ENCODE results near the gene CAMK2N2. TPM values are rescaled to one million over a fixed set of nuclear protein-coding genes. Genes with fewer than 3 reads are reported as not detected.

The CAMK2N2 gene
- total RNA-seq, 4 donors from 2014 or later, result not detected

- WGBS, 2 donors, result 100% methylated on average over 1 of the region's 7 CpGs; no CpG with 5 or more reads in 1 of the 2 donors
- Histone ChIP-seq H3K27me3 (peaks cover 0 to 64% (median 0%) of the 10 kb centered on the region in 4 donors), H3K36me3 (peaks cover 0 to 5% (median under 1%) of the 10 kb centered on the region in 3 donors), H3K4me3 (no peak overlapping the region), H3K27ac (no peak overlapping the region), H3K9me3 (no peaks in the 10 kb centered on the region), H3K4me1 (peaks cover 0 to 23% (median 7%) of the 10 kb centered on the region in 3 donors)
- intact Hi-C loops (cut with DNase I), result no loop called here
- no peak for TF ChIP-seq CTCF (IDR thresholded peaks at IDR 0.05)
- TF ChIP-seq POLR2A (IDR thresholded peaks at IDR 0.05), result no peak
- DNase-seq, result no peak
Observed at GRCh38 chr3:184237211-184237610, 24.1 kb downstream of the CAMK2N2 start.

GRCh38 chr3:184236636-184237035 lies 24.7 kb downstream of the CAMK2N2 start:
- 79% methylated on average over 3 of the region's 3 CpGs; no CpG with 5 or more reads in 1 of the 2 donors for WGBS, 2 donors
- Histone ChIP-seq H3K9me3 (no peaks in the 10 kb centered on the region), H3K4me3 (no peak overlapping the region), H3K27ac (no peak overlapping the region), H3K27me3 (peaks cover 0 to 69% (median 2%) of the 10 kb centered on the region in 4 donors), H3K36me3 (no peaks in the 10 kb centered on the region), H3K4me1 (peaks cover 0 to 18% (median 6%) of the 10 kb centered on the region in 3 donors)
- TF ChIP-seq POLR2A (IDR thresholded peaks at IDR 0.05) (no peak), CTCF (IDR thresholded peaks at IDR 0.05) (no peak)
- no peak for DNase-seq
- intact Hi-C loops (cut with DNase I), result no loop called here

- TF ChIP-seq POLR2A (IDR thresholded peaks at IDR 0.05), result no peak
- Histone ChIP-seq H3K4me1 (peaks cover 0 to 14% (median 0%) of the 10 kb centered on the region in 3 donors), H3K27me3 (peaks cover 0 to 75% (median 3%) of the 10 kb centered on the region in 4 donors), H3K36me3 (no peaks in the 10 kb centered on the region), H3K27ac (no peak overlapping the region), H3K4me3 (no peak overlapping the region), H3K9me3 (no peaks in the 10 kb centered on the region)
- no peak for DNase-seq
- intact Hi-C loops (cut with DNase I), result no loop called here
- WGBS, 2 donors, result 58 to 76% methylated on average over 6 to 8 of the region's 14 CpGs
Observed at GRCh38 chr3:184236033-184236410, 25.3 kb downstream of the CAMK2N2 start.

GRCh38 chr3:184235381-184236032 lies 25.8 kb downstream of the CAMK2N2 start:
- WGBS, 2 donors, result 70 to 83% methylated on average over 4 of the region's 4 CpGs
- H3K27ac ChIP-seq, result no peak overlapping the region
- no peak overlapping the region for H3K4me3 ChIP-seq
- peaks cover 0 to 81% (median 5%) of the 10 kb centered on the region in 4 donors for H3K27me3 ChIP-seq
- intact Hi-C loops (cut with DNase I), result no loop called here
- H3K9me3 ChIP-seq, result no peaks in the 10 kb centered on the region
- DNase-seq, result no peak
- H3K4me1 ChIP-seq, result peaks cover 0 to 16% (median 3%) of the 10 kb centered on the region in 3 donors
- TF ChIP-seq POLR2A (IDR thresholded peaks at IDR 0.05), result no peak
- TF ChIP-seq CTCF (IDR thresholded peaks at IDR 0.05), result no peak
- H3K36me3 ChIP-seq, result no peaks in the 10 kb centered on the region

- 60 to 93% methylated on average over 2 to 5 of the region's 19 CpGs for WGBS, 2 donors
- Histone ChIP-seq H3K9me3 (no peaks in the 10 kb centered on the region), H3K27me3 (peaks cover 6 to 84% (median 11%) of the 10 kb centered on the region in 4 donors), H3K27ac (no peak overlapping the region), H3K36me3 (no peaks in the 10 kb centered on the region), H3K4me3 (no peak overlapping the region), H3K4me1 (peaks cover 6 to 23% (median 10%) of the 10 kb centered on the region in 3 donors)
- no peak for DNase-seq
- intact Hi-C loops (cut with DNase I), result no loop called here
- no peak for TF ChIP-seq POLR2A (IDR thresholded peaks at IDR 0.05)
- TF ChIP-seq CTCF (IDR thresholded peaks at IDR 0.05), result no peak
Observed at GRCh38 chr3:184234671-184235380, 26.5 kb downstream of the CAMK2N2 start.
